Neural progenitor cell (in vitro differentiated cells): ENCODE measurements around the gene VSTM4.

Source experiments
- CTCF ChIP-seq: fragments of 200-600 bp; sonication (generic); IDR thresholded peaks from 2 replicates; pipeline ENCODE4 v1.5.1; 2017; ENCODE audit warnings: antibody characterized with exemption, mild to moderate bottlenecking
- EZH2 ChIP-seq: fragments of 200-600 bp; sonication (generic); IDR thresholded peaks from 2 replicates; pipeline ENCODE4 v1.6.1; 2017; ENCODE audit warnings: antibody characterized with exemption, mild to moderate bottlenecking, moderate library complexity
- EZH2phosphoT487 ChIP-seq: fragments of 200-600 bp; sonication (generic); IDR thresholded peaks from 2 replicates; pipeline ENCODE4 v1.6.1; 2017; ENCODE audit warnings: antibody characterized with exemption

GRCh38 chr10:49141541-49142332, 26.4 kb upstream of the VSTM4 start:
- TF ChIP-seq EZH2 (no peak), CTCF (no peak), EZH2phosphoT487 (no peak)
